BLaER1 (cell line): ENCODE results near the gene CUBN.

Experiments used
- H3K27ac ChIP-seq: shearing (Covaris generic); formaldehyde crosslinking; 2 replicates; pipeline ENCODE4 v1.8.1; 2022
- H3K27me3 ChIP-seq: shearing (Covaris generic); formaldehyde crosslinking; 2 replicates; pipeline ENCODE4 v1.8.1; 2022
- H3K36me3 ChIP-seq: shearing (Covaris generic); formaldehyde crosslinking; 2 replicates; pipeline ENCODE4 v1.8.1; 2022
- H3K4me1 ChIP-seq: shearing (Covaris generic); formaldehyde crosslinking; 2 replicates; pipeline ENCODE4 v1.8.1; 2022
- H3K4me2 ChIP-seq: shearing (Covaris generic); formaldehyde crosslinking; 2 replicates; pipeline ENCODE4 v1.8.1; 2022
- H3K4me3 ChIP-seq: shearing (Covaris generic); formaldehyde crosslinking; 2 replicates; pipeline ENCODE4 v1.8.1; 2022
- H3K9ac ChIP-seq: shearing (Covaris generic); formaldehyde crosslinking; 2 replicates; pipeline ENCODE4 v1.8.1; 2022
- H3K9me3 ChIP-seq: shearing (Covaris generic); formaldehyde crosslinking; 2 replicates; pipeline ENCODE4 v1.8.1; 2022
- H4K20me1 ChIP-seq: shearing (Covaris generic); formaldehyde crosslinking; 2 replicates; pipeline ENCODE4 v1.8.1; 2022
- Cebpa-rat ChIP-seq: shearing (Covaris generic); IDR thresholded peaks from 2 replicates; pipeline ENCODE4 v1.8.1; 2022

The CUBN gene

DNA sequence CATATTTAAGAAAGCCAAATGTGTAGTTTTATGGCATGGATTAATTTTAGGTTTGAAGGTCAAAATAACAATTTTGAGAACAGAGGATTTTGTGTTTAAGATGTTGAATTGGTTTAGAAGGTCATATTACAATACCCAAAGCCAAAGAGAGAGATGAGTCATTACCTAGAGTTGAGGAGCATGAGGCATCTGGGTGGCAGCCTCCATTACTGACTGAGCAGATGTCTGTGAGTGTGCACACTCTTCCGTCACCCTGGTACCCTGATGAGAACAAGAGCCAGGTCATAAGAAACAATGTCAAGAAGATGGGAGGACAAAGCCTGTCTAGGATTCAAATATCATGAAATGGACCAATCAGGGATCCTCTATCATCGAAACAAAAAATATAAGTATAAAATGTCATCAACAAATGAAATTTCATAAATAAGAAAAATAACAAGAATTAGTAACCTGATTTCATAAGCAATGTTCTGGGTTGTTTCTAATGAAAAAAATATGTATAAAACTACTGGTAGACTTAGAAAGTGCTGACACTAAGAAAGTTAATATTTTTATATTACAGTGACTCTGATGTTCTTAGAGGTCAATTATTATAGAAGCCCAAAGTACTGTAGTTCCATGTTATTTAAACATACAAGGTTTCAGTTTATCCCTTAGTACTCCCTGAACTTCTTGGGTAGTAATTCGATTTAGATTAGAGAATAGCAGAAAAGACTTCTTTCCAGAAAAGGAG, 20.0 kb downstream of the CUBN start:
- Histone ChIP-seq H3K27me3 (no peaks in the 10 kb centered on the region), H3K4me1 (no peaks in the 10 kb centered on the region), H4K20me1 (no peaks in the 10 kb centered on the region), H3K27ac (no peak overlapping the region), H3K9ac (no peak overlapping the region), H3K4me3 (no peak overlapping the region), H3K9me3 (no peaks in the 10 kb centered on the region), H3K36me3 (no peaks in the 10 kb centered on the region), H3K4me2 (no peak overlapping the region)
- TF ChIP-seq Cebpa-rat, result no peak

DNA sequence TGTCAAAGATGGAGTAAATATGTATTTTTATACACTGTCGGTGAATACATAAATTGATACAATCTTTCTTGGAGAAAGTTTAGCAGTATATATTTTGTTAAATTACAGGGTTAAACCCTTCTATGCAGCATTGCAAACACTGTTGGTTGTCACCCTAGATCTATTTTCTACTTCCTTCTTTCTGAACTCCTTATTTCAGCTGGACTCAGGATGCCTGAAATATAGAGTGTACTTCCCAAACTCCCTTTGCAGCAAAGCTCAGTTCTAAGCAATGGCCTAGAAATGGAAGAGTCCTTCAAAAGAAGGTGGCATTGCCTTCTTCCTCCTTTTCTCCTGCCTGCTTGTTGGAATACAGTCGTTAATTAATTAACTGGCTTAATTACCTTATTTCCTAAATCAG, 20.6 kb downstream of the CUBN start:
- H3K9me3 ChIP-seq, result no peaks in the 10 kb centered on the region
- no peaks in the 10 kb centered on the region for H3K36me3 ChIP-seq
- no peak overlapping the region for H3K9ac ChIP-seq
- H3K27ac ChIP-seq, result no peak overlapping the region
- no peaks in the 10 kb centered on the region for H3K4me1 ChIP-seq
- H3K4me3 ChIP-seq, result no peak overlapping the region
- no peaks in the 10 kb centered on the region for H3K27me3 ChIP-seq
- no peak for TF ChIP-seq Cebpa-rat
- no peak overlapping the region for H3K4me2 ChIP-seq
- no peaks in the 10 kb centered on the region for H4K20me1 ChIP-seq

DNA sequence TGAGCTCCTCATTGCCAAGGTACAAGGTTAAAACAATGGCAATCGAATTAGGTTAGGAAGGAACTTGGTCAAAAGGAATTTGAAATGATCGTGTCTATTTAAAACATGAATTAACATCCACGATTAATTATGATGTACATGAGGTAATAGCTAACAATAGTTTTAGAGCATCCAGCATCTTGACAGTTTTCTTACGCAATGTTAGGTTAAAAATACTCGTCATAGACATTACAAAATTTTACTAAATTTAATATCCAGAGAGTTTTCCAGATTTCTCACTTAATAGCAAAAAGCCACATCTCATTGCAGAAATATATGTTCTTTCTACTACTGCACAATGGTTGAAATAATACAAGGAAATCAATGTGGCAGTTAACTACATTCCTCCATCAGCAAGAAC, 22.6 kb downstream of the CUBN start:
- TF ChIP-seq Cebpa-rat, result no peak
- no peak overlapping the region for H3K9ac ChIP-seq
- H3K4me2 ChIP-seq, result no peak overlapping the region
- no peaks in the 10 kb centered on the region for H3K36me3 ChIP-seq
- no peaks in the 10 kb centered on the region for H3K27me3 ChIP-seq
- no peaks in the 10 kb centered on the region for H4K20me1 ChIP-seq
- no peaks in the 10 kb centered on the region for H3K9me3 ChIP-seq
- no peaks in the 10 kb centered on the region for H3K4me1 ChIP-seq
- H3K27ac ChIP-seq, result no peak overlapping the region
- H3K4me3 ChIP-seq, result no peak overlapping the region

GRCh38 chr10:17101910-17102266, 27.7 kb downstream of the CUBN start:
- Histone ChIP-seq H3K4me2 (no peak overlapping the region), H3K27ac (no peak overlapping the region), H3K27me3 (no peaks in the 10 kb centered on the region), H3K4me3 (no peak overlapping the region), H3K9me3 (no peaks in the 10 kb centered on the region), H3K36me3 (no peaks in the 10 kb centered on the region), H3K9ac (no peak overlapping the region), H4K20me1 (no peaks in the 10 kb centered on the region), H3K4me1 (no peaks in the 10 kb centered on the region)
- TF ChIP-seq Cebpa-rat, result no peak

DNA sequence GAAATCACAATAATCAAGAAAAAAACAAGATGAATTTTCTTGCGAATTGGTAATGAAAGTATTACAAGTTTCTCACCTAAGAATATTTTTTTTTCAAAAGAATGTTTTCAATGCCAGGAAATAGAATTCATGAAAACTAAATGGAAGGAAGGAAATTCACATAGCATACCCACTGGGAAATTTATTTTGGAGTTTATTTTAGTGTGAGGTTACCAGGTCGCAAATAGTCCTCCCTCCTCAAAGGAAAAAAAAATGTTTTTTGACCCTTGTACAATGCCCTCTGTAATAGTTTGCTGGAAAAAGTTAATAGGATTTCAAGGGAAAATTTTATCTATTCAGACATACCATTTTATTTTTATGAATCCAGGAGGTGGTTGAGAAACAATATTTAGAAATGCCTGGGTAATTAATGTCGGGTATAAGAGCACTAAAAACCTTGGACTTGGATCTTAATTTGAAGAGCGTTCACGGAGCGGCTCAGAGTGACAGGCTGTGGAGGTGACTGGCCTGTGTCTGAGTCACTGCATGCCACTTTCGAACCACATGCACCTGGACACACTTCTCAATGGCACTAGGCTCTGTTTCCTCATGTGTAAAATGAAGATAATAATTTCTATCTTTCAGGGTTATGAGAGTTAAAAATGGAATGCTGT, 28.2 kb downstream of the CUBN start:
- H3K9me3 ChIP-seq, result no peaks in the 10 kb centered on the region
- H3K36me3 ChIP-seq, result no peaks in the 10 kb centered on the region
- H4K20me1 ChIP-seq, result no peaks in the 10 kb centered on the region
- no peaks in the 10 kb centered on the region for H3K27me3 ChIP-seq
- no peak overlapping the region for H3K9ac ChIP-seq
- TF ChIP-seq Cebpa-rat, result no peak
- no peak overlapping the region for H3K27ac ChIP-seq
- H3K4me2 ChIP-seq, result no peak overlapping the region
- no peak overlapping the region for H3K4me3 ChIP-seq
- no peaks in the 10 kb centered on the region for H3K4me1 ChIP-seq

DNA sequence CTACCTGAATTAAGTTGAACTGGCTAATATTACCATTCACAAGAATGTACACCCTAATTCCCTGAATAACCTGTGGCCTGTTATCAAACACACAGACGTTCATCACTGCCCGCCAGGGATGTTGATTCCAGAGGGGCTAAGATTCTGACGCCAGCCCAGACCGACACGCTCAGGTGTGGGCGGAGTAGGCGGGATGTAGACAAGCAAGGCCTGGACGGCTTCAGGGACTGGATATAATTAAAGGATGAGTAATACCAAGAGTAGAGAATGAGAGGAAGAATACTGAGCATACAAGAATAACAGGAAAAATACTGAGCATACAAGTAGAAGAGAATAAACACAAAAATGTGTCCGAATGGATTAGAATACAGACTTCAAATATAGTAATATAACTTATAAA, 29.0 kb downstream of the CUBN start:
- Histone ChIP-seq H3K4me3 (no peak overlapping the region), H3K27me3 (no peaks in the 10 kb centered on the region), H3K9ac (no peak overlapping the region), H3K36me3 (no peaks in the 10 kb centered on the region), H3K4me1 (no peaks in the 10 kb centered on the region), H3K27ac (no peak overlapping the region), H4K20me1 (no peaks in the 10 kb centered on the region), H3K4me2 (no peak overlapping the region), H3K9me3 (no peaks in the 10 kb centered on the region)
- TF ChIP-seq Cebpa-rat, result no peak

DNA sequence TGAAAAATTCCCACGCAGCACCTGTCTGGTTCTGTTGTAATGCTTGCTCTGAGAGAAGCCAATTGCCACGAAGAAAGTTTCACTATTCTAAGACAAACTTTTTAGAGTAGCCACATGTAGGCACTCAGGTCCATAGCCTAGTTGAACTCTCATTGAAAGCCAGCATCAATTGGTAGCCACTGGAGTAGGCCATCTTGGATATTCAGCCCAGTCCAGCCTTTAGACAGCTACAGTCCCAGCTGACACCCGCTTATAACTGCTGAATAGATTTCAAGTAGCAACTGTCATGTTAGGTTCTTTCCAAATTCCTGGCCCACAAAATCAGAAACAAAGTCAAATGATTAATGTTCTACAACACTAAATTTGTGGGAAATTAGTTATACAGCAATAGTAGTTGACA, 31.6 kb downstream of the CUBN start:
- Histone ChIP-seq H3K27me3 (no peaks in the 10 kb centered on the region), H3K4me2 (no peak overlapping the region), H3K27ac (no peak overlapping the region), H3K36me3 (no peaks in the 10 kb centered on the region), H3K9me3 (peaks cover 5% of the 10 kb centered on the region; the same call in 1 of the 2 replicates), H3K4me1 (no peaks in the 10 kb centered on the region), H4K20me1 (no peaks in the 10 kb centered on the region), H3K4me3 (no peak overlapping the region), H3K9ac (no peak overlapping the region)
- TF ChIP-seq Cebpa-rat, result no peak

- no peaks in the 10 kb centered on the region for H3K36me3 ChIP-seq
- H3K4me1 ChIP-seq, result no peaks in the 10 kb centered on the region
- H3K27me3 ChIP-seq, result no peaks in the 10 kb centered on the region
- H3K4me3 ChIP-seq, result no peak overlapping the region
- no peak overlapping the region for H3K9ac ChIP-seq
- H3K27ac ChIP-seq, result no peak overlapping the region
- no peaks in the 10 kb centered on the region for H4K20me1 ChIP-seq
- no peak for TF ChIP-seq Cebpa-rat
- no peak overlapping the region for H3K4me2 ChIP-seq
- H3K9me3 ChIP-seq, result peaks cover 5% of the 10 kb centered on the region; the same call in 1 of the 2 replicates
Observed at GRCh38 chr10:17094844-17095243, 34.8 kb downstream of the CUBN start.

DNA sequence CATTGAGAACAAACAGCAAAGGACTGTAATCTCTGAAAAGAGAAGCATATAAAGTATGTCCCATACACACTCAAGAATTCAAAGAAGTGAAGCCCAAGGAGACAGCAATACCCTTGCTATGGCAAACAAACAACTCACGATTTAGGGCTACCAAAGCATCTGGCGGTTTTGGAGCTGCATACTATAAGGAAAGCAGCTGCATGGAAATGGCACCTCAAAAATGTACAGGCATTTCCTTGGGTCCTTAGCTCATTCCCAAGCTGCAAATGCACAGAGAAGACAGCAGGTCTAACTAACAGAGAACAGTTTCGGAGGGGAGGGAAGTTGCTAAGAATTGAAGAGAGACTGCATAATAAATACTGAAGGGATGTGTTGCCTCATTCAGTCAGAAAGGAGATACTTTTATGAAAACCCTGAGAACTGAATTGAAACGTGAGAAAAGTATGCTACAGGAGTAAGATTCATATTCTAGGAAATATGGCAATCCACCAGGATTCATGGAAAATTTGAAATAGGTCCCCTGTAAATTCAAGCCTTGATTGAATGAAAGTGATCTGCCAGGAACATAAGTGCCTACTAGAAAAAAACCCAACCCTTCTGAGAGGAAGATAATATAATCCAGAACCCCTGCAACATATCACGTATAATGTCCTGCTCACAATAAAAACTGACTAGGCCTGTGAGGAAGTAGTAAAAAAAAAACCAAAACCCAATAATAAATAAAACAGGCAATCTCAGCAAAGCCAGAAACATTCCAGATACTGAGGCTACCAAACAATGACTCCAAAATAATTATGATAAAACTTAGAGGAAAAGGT, 36.4 kb downstream of the CUBN start:
- H3K36me3 ChIP-seq, result no peaks in the 10 kb centered on the region
- no peaks in the 10 kb centered on the region for H3K4me1 ChIP-seq
- no peak overlapping the region for H3K4me2 ChIP-seq
- TF ChIP-seq Cebpa-rat, result no peak
- peaks cover 5% of the 10 kb centered on the region; the same call in 1 of the 2 replicates for H3K9me3 ChIP-seq
- no peak overlapping the region for H3K4me3 ChIP-seq
- H3K27ac ChIP-seq, result no peak overlapping the region
- H3K27me3 ChIP-seq, result no peaks in the 10 kb centered on the region
- no peaks in the 10 kb centered on the region for H4K20me1 ChIP-seq
- H3K9ac ChIP-seq, result no peak overlapping the region

DNA sequence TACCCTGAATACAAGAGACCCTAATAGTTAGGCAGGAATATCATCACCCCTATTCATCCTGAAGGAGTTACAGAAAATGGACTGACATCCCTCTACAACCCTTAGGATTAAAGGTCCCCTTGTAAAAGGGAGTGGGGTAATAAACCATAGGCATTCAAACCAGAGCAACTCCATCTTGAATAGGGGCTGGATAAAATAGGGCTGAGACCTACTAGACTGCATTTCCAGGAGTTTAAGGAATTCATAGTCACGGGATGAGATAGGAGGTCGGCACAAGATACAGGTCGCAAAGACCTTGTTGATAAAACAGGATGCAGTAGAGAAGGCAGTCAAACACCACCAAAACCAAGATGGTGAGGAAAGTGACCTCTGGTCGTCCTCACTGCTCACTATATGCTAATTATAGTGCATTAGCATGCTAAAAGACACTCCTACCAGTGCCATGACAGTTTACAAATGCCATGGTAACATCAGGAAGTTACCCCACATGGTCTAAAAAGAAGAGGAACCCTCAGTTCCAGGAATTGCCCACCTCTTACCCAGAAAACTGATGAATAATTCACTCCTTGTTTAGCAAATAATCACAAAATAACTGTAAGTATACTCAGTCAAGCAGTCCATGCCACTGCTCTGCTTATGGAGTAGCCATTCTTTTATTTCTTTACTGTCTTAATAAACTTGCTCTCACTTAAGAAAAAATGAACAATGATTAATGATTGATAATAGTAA, 37.2 kb downstream of the CUBN start:
- Histone ChIP-seq H4K20me1 (no peaks in the 10 kb centered on the region), H3K27me3 (no peaks in the 10 kb centered on the region), H3K4me1 (no peaks in the 10 kb centered on the region), H3K36me3 (no peaks in the 10 kb centered on the region), H3K4me2 (no peak overlapping the region), H3K9me3 (peaks cover 5% of the 10 kb centered on the region; the same call in 1 of the 2 replicates), H3K27ac (no peak overlapping the region), H3K9ac (no peak overlapping the region), H3K4me3 (no peak overlapping the region)
- no peak for TF ChIP-seq Cebpa-rat
